C4-2B (cell line): ENCODE data around the gene ATP9A.

Source experiments
- H3K27ac ChIP-seq: fragments of 450-650 bp; 2 replicates; pipeline ENCODE4 v1.5.1; 2017
- ZFX ChIP-seq: fragments of 450-650 bp; IDR thresholded peaks from 2 replicates; pipeline ENCODE4 v1.6.1; 2017
- TF ChIP-seq, protein P1 (sequence below): fragments of 450-650 bp; conservative IDR thresholded peaks from 2 replicates; pipeline ENCODE4 v1.5.1; 2017; ENCODE audit warnings: mild to moderate bottlenecking

The ATP9A gene

DNA sequence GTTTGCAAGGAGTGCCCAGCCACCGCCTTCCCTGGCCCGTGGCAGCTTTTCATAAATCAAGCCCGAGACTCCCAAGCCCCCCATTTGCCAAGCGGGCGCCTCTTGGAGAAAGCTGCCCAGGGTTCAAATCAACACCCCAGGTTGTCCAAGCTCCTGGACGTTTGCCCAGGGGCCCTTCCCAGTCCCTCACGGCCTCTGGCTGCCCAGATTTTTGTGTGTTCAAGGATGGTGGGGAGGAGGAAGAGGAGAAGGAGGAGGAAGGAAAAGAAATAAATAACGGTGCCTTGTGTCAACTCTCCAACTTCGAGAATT lies 205.1 kb downstream of the ATP9A start:
- H3K27ac ChIP-seq = no peak overlapping the region
- TF ChIP-seq ZFX = no peak
- TF ChIP-seq, protein P1, sequence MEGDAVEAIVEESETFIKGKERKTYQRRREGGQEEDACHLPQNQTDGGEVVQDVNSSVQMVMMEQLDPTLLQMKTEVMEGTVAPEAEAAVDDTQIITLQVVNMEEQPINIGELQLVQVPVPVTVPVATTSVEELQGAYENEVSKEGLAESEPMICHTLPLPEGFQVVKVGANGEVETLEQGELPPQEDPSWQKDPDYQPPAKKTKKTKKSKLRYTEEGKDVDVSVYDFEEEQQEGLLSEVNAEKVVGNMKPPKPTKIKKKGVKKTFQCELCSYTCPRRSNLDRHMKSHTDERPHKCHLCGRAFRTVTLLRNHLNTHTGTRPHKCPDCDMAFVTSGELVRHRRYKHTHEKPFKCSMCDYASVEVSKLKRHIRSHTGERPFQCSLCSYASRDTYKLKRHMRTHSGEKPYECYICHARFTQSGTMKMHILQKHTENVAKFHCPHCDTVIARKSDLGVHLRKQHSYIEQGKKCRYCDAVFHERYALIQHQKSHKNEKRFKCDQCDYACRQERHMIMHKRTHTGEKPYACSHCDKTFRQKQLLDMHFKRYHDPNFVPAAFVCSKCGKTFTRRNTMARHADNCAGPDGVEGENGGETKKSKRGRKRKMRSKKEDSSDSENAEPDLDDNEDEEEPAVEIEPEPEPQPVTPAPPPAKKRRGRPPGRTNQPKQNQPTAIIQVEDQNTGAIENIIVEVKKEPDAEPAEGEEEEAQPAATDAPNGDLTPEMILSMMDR = no peak

DNA sequence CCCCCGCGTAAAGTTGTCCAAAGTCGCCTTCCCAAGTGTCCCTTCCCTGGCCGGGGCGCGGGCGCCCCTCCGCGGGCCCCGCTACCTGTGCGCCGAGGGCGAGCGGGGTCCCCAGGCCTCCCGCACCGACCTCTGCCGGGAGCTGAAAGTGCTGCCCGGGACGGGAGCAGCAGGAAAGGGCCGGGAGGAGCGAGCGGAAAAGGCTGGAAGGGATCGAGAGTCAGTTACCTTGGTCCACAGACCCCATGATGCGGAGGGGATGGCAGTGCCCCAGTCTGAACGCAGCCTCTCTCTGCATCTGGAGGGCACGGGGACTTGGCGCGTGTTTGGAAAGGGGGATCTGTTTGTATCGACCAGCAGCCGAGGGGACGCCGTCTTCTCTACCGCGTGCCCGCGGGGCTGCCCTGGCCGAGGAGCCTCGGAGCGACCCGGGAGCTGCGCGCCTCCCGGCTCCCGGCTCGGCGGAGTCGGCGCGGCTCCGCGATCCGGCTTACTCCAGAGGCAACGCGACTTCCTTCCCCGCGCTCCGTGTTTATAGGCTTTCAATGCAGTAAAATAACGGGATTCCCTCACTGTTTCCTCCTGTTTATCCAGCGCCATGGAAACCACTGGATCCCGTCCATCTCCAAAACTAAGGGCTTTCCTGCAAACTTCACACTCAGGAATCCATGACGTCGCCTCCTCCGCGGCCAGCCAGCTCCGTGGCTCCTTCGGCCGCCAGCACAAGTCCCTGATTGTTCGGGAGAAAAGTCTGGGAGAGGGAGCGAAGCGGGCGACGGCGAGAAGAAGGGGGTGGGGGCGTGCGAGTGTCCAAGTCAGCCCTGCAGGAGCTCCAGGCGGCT lies 205.6 kb downstream of the ATP9A start:
- no peak for TF ChIP-seq ZFX
- TF ChIP-seq, protein P1 = no peak
- H3K27ac ChIP-seq = no peak overlapping the region

DNA sequence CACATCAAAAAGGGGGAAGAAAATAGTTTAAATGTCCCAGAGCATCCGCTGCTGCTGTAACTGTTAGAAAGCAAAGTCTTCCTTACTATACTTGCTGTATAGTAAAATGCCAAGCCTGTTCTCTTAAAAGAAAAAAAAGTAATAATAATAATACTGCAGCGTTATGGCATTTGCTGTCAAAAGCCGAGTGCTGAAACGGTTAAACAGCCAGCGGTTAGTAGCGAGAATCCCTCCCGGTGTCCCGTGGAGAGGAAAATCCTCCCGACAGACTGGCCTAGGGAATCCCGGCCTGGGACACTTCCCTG lies 206.2 kb downstream of the ATP9A start:
- H3K27ac ChIP-seq = no peak overlapping the region
- TF ChIP-seq ZFX = no peak
- TF ChIP-seq, protein P1 = no peak

DNA sequence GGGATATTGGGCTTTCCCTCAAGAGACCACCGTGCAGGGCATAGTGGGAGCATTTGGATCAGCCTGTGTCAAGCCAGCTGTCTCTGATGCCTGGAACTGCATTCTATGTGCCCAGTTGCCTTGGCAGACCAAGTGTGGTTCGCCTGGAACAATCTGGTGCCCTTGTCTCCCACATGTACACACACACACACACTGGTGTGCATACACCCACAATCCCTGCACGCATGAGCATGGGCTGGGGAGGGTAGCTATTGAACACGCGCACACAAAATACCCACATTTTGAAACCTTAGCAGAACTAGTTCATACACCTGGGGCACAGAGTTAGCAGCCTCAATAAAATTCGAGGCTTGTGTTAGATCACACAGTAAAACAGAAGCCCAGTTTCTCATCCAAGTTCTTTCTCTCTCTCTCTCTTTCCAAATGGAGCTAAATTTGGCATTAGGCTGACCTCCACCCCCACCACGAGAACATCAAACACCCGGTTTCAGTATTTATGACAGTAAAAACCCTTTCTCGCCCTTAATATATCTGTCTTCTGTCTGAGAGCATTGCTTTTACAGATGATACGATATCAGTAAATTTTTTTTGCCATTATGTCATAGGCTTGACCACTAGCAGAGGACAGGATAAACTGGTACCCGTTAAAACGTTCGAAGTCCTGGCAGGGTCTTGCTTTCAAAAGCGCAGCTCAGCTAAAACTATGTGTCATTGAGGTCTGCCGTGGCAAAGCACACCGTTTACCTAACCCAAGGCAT lies 207.5 kb downstream of the ATP9A start:
- no peak overlapping the region for H3K27ac ChIP-seq
- no peak for TF ChIP-seq ZFX
- TF ChIP-seq, protein P1 = no peak

DNA sequence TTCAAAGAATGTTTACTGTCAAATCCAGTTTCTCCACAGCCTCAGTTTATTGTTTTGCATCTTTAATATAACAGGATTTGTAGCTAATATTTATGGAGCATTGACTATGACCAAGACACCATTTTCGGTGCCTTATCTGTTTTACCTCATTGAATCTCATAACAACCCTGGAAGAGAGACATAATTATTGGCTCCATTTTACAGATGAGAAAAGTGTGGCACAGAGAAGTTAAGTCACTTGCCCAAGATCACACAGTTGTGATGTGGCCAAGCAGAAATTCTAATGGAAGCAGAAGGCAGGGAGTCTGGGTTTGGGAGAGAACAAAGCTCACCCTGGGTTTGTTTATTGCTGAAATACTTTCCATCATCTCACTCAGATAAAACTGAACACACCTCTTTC lies 208.1 kb downstream of the ATP9A start:
- TF ChIP-seq, protein P1 = no peak
- TF ChIP-seq ZFX = no peak
- H3K27ac ChIP-seq = no peak overlapping the region

DNA sequence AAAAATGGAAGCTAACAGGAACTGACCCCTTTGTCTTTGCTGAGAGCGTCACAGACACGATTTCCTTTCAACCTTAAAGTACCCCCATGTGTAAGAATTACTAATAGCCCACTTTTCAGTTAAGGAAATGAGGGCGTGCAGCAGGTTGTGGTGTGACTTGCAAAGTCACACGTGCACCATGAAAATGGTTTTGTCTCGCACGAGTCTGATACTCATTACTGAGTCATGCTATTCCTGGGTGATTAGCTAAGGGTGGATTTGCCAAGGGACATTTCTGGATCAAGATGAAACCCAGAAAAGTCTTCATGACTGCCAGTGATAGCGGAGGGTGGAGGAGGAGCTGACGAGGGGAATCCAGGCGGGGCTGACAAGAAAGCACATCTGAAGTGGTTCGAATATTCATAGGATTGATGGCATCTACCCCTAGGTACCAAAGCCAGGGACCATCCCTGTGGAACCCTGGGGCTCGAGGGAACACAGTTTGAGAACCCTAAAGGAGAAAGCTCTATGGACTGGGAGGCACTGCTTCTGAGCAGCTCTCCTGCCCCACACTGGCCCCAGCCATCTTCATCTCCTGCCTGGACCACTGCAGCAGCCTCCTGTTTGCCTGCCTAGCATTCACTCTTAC lies 213.5 kb downstream of the ATP9A start:
- no peak for TF ChIP-seq ZFX
- TF ChIP-seq, protein P1 = no peak
- H3K27ac ChIP-seq = no peak overlapping the region

DNA sequence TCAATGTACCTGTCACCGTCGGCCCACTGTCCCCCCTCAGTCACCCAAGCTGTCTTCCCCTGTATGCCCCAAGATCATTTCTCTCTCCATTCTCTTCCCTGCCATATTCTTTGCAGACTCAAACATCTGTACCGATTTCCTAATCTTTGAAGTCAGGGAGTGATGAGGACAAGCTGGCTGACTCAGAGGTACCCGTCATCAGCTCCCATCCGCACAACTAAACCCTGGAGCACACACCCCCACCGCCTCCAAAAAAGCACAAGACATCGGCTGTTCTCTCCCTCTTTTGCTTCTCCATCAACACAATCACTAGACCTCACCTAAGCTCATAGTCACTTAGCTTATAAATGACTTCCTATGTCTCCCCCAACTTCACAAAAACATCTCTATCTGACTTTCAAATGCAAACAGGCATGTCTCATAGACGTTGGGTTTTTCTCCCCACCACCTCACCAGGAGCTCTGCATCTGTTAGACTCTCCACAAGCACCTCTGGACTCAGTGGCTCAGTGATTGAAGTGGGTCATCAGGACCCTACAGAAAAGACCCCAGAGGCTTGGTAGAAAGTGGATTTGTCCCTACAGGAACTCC lies 214.2 kb downstream of the ATP9A start:
- no peak overlapping the region for H3K27ac ChIP-seq
- no peak for TF ChIP-seq ZFX
- TF ChIP-seq, protein P1 = no peak
